GM23338 (cell line): ENCODE results near the gene UBAC2.

ENCODE experiments used
- CREB1 ChIP-seq: fragments of 250-450 bp; sonication (Bioruptor Pico); IDR thresholded peaks from 2 replicates; pipeline ENCODE4 v1.5.0; 2020; ENCODE audit warnings: low read depth, mild to moderate bottlenecking, moderate library complexity
- CTCF ChIP-seq, 2 experiments: fragments of 200-600 bp in 1 of 2; sonication (generic) in 1 of 2; conservative IDR thresholded peaks; 2 replicates each; pipeline versions ENCODE4 v1.5.1 to v1.6.1; 2016 to 2017; ENCODE audit warnings: antibody characterized with exemption in 2 of 2, low read depth in 2 of 2, mild to moderate bottlenecking in 2 of 2, moderate library complexity in 1 of 2
- EZH2 ChIP-seq: fragments of 200-600 bp; sonication (generic); IDR thresholded peaks from one replicate; pipeline ENCODE4 v1.8.0; 2017; ENCODE audit warnings: antibody characterized with exemption, mild to moderate bottlenecking, low read depth; ENCODE audit not compliant: unreplicated experiment
- JUNB ChIP-seq: IDR thresholded peaks from one replicate; pipeline ENCODE4 v1.6.1; 2016; ENCODE audit warnings: antibody characterized with exemption; ENCODE audit not compliant: unreplicated experiment
- NANOG ChIP-seq: IDR thresholded peaks from 2 replicates; pipeline ENCODE4 v1.6.1; 2016; ENCODE audit warnings: antibody characterized with exemption, borderline replicate concordance
- POLR2AphosphoS5 ChIP-seq: IDR thresholded peaks from 2 replicates; pipeline ENCODE4 v1.6.1; 2016; ENCODE audit warnings: antibody characterized with exemption, low read depth
- REST ChIP-seq: IDR thresholded peaks from one replicate; pipeline ENCODE4 v1.6.1; 2018; ENCODE audit warnings: antibody characterized with exemption; ENCODE audit not compliant: unreplicated experiment
- ZNF462 ChIP-seq: fragments of 250-450 bp; sonication (Bioruptor Pico); IDR thresholded peaks from 2 replicates; pipeline ENCODE4 v1.5.0; 2020; ENCODE audit warnings: mild to moderate bottlenecking, moderate library complexity

GRCh38 chr13:99155821-99156220 is 44.8 kb upstream of the UBAC2 start:
- TF ChIP-seq CTCF (conservative IDR thresholded peaks at IDR 0.05; ENCODE audit: low read depth in 2 of 2) (no peak), ZNF462 (CRISPR knock-in tag) (no peak), JUNB (no peak), NANOG (no peak), CREB1 (CRISPR knock-in tag) (no peak), EZH2 (no peak), REST (no peak), POLR2AphosphoS5 (no peak)
